ENCODE data around the gene KIF23. TPM values are rescaled to one million over a fixed set of nuclear protein-coding genes. Genes with fewer than 3 reads are reported as not detected.

KIF23 gene
- total and polyA plus RNA-seq, 4 experiments from 2014 or later: 0.20 TPM; not detected in 3

DNA sequence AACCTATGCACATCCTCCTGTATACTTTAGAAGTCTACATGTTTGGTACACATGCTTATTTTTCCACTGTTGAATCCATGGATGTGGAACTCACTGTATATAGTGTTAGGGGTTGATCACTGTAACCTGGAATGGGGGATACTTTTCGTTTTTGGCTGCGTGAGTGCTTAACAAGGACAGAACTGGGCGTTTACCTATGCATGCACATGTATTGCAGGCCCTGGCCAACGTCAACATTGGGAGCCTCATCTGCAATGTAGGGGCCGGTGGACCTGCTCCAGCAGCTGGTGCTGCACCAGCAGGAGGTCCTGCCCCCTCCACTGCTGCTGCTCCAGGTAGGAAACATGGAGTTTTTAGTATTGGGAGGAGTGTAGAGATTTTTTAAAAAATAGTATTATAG, 40.8 kb downstream of the KIF23 start:
- CTCF ChIA-PET (ENCODE audit: partially characterized antibody): interaction anchor here (5.4 to 6.5 kb wide), 2 partner anchors 8 to 12 kb away, joined by 45 to 94 read pairs; no protein-coding TSS in a partner anchor
- intact Hi-C loops (cut with micrococcal nuclease): loop anchor here (5.0 kb wide), 1 partner anchor 43 kb away; the partner anchor contains the start of gene KIF23
- no peaks in the 10 kb centered on the region for H3K27me3 Mint-ChIP-seq
- H3K4me1 Mint-ChIP-seq: peaks cover 28 to 58% (median 40%) of the 10 kb centered on the region in 4 donors
- POLR2A ChIA-PET (ENCODE audit: partially characterized antibody): interaction anchor here (1.0 to 9.4 kb wide), 4 partner anchors 11 to 643 kb away, joined by 3 to 488 read pairs (median 60); partner anchors contain the start of genes KIF23 and TLE3
- Histone ChIP-seq H3K4me3 (ENCODE audit: low read length in 2 of 2) (peak overlapping the region in 1 of 2 donors; percentile 78), H3K4me1 (ENCODE audit: insufficient read depth, low read length) (peaks cover 36% of the 10 kb centered on the region), H3K27ac (ENCODE audit: low read depth, low read length) (peak overlapping the region; percentile 92), H3K36me3 (ENCODE audit: insufficient read depth, low read length) (peaks cover 27% of the 10 kb centered on the region), H3K27me3 (ENCODE audit: insufficient read depth, low read length) (no peaks in the 10 kb centered on the region), H3K9me3 (ENCODE audit: control insufficient read depth in 1 of 2, low read length in 2 of 2) (no peaks in the 10 kb centered on the region)
- peak overlapping the region; percentile 94 to 100 (median 98) for H3K4me3 Mint-ChIP-seq
- H3K9me3 Mint-ChIP-seq: no peaks in the 10 kb centered on the region
- H3K27ac Mint-ChIP-seq: peak overlapping the region in 6 of 7 donors; percentile 25 to 98 (median 96)
- H3K36me3 Mint-ChIP-seq: peaks cover 25 to 59% of the 10 kb centered on the region in 2 donors
- DNase-seq: no peak

DNA sequence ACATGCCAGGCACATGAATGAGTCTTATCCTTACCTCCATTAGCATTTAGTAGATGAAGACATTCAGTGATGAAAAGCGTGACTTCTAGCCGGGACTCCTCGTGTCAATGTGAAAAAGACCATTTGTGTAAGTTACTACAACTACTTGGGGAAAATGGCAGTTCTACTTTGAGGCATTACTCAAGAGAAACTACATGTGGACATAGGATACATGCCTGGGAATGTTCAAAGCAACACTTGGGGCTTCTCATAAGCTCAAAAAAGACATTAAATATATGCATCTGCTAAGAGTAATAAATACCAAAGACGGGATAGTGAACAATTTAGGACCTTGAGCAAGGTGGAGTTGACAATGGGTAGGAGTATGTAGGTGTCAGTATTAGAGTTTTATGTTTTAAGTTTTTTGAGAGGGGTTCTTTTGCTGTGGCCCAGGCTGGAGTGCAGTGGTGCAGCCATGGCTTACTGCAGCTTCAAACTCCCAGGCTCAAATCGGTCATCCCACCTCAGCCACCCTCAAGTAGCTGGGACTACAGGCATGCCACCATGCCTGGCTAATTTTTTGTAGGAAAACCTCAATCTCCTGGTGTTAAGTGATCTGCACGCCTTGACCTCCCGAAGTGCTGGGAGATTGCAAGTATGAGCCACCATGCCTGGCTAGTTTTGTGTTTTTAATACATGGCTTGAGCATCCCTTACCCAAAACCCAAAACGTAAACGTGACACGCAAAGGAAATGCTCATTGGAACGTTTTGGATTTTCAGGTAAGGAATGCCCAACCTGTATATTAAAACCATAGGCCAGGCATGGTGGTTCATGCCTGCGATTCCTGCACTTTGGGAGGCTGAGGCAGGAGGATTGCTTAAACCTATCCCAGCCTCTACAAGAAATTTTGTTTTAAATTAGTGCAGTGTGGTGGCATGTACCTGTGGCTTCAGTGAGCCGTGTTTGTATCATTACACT, 42.3 kb downstream of the KIF23 start:
- H3K4me3 Mint-ChIP-seq: peak overlapping the region in 1 of 8 donors; percentile 72
- peak overlapping the region in 5 of 7 donors; percentile 48 to 98 (median 82) for H3K27ac Mint-ChIP-seq
- intact Hi-C loops (cut with micrococcal nuclease): no loop called here

GRCh38 chr15:69457304-69458280, 43.4 kb downstream of the KIF23 start:
- intact Hi-C loops (cut with micrococcal nuclease): no loop called here
- CTCF ChIA-PET (ENCODE audit: partially characterized antibody): interaction anchor here (1.3 to 1.4 kb wide), 2 partner anchors 9 to 10 kb away, joined by 5 to 6 read pairs; no protein-coding TSS in a partner anchor
- no peak for DNase-seq
- peaks cover 25 to 54% of the 10 kb centered on the region in 2 donors for H3K36me3 Mint-ChIP-seq
- no peak overlapping the region for H3K4me3 ChIP-seq (ENCODE audit: low read length in 2 of 2)
- no peaks in the 10 kb centered on the region for H3K27me3 Mint-ChIP-seq
- H3K9me3 Mint-ChIP-seq: no peaks in the 10 kb centered on the region
- H3K36me3 ChIP-seq (ENCODE audit: insufficient read depth, low read length): peaks cover 27% of the 10 kb centered on the region
- no peaks in the 10 kb centered on the region for H3K9me3 ChIP-seq (ENCODE audit: control insufficient read depth in 1 of 2, low read length in 2 of 2)
- peaks cover 32 to 66% (median 45%) of the 10 kb centered on the region in 4 donors for H3K4me1 Mint-ChIP-seq
- peak overlapping the region; percentile 15 to 94 (median 75) for H3K27ac Mint-ChIP-seq
- POLR2A ChIA-PET (ENCODE audit: partially characterized antibody): interaction anchor here (0.8 to 9.4 kb wide), 2 partner anchors 8 to 43 kb away, joined by 3 to 488 read pairs; partner anchors contain the start of gene KIF23
- H3K4me3 Mint-ChIP-seq: peak overlapping the region in 1 of 8 donors; percentile 18
- no peak overlapping the region for H3K27ac ChIP-seq (ENCODE audit: low read depth, low read length)
- H3K27me3 ChIP-seq (ENCODE audit: insufficient read depth, low read length): no peaks in the 10 kb centered on the region
- peaks cover 41% of the 10 kb centered on the region for H3K4me1 ChIP-seq (ENCODE audit: insufficient read depth, low read length)

More for the DNA sequence above, 42.3 kb downstream of the KIF23 start:
- H3K4me1 Mint-ChIP-seq: peaks cover 30 to 66% (median 44%) of the 10 kb centered on the region in 4 donors
- no peak overlapping the region for H3K27ac ChIP-seq (ENCODE audit: low read depth, low read length)
- ChIA-PET POLR2A (ENCODE audit: partially characterized antibody) (interaction anchor here (1.7 to 9.4 kb wide), 2 partner anchors 9 to 38 kb away, joined by 3 to 488 read pairs; no protein-coding TSS in a partner anchor), CTCF (ENCODE audit: partially characterized antibody) (interaction anchor here (1.3 to 6.5 kb wide), 3 partner anchors 10 to 12 kb away, joined by 5 to 45 read pairs (median 6); no protein-coding TSS in a partner anchor)
- H3K9me3 Mint-ChIP-seq: no peaks in the 10 kb centered on the region
- peaks cover 25 to 59% of the 10 kb centered on the region in 2 donors for H3K36me3 Mint-ChIP-seq
- no peaks in the 10 kb centered on the region for H3K27me3 ChIP-seq (ENCODE audit: insufficient read depth, low read length)
- no peak overlapping the region for H3K4me3 ChIP-seq (ENCODE audit: low read length in 2 of 2)
- H3K27me3 Mint-ChIP-seq: no peaks in the 10 kb centered on the region
- no peak for DNase-seq
- H3K36me3 ChIP-seq (ENCODE audit: insufficient read depth, low read length): peaks cover 27% of the 10 kb centered on the region
- H3K4me1 ChIP-seq (ENCODE audit: insufficient read depth, low read length): peaks cover 41% of the 10 kb centered on the region
- no peaks in the 10 kb centered on the region for H3K9me3 ChIP-seq (ENCODE audit: control insufficient read depth in 1 of 2, low read length in 2 of 2)

DNA sequence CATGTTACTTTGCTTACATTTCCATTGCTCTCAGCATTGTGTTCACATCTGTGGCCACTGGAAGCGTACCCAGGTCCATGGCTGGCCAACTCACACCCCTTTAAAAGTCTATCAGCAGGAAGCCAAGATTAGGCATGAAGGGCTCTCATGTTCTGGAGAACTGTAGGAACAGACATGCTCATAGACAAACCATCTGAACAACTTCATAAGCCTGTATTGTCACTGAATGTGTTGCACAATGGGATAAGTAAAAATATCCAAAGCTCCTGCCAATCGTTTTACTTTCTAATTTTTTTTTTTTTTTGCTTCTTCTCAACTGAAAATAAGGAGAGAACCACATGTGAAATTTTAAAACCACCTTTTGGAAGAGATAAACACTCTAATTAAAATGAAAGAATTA, 44.9 kb downstream of the KIF23 start:
- Mint-ChIP-seq H3K27ac (peak overlapping the region in 2 of 7 donors; percentile 37 to 94), H3K27me3 (no peaks in the 10 kb centered on the region), H3K9me3 (no peaks in the 10 kb centered on the region), H3K4me1 (peaks cover 30 to 66% (median 50%) of the 10 kb centered on the region in 4 donors), H3K4me3 (peak overlapping the region in 2 of 8 donors; percentile 39 to 52), H3K36me3 (peaks cover 18 to 42% of the 10 kb centered on the region in 2 donors)
- Histone ChIP-seq H3K27ac (ENCODE audit: low read depth, low read length) (no peak overlapping the region), H3K9me3 (ENCODE audit: control insufficient read depth in 1 of 2, low read length in 2 of 2) (no peaks in the 10 kb centered on the region), H3K4me1 (ENCODE audit: insufficient read depth, low read length) (peaks cover 44% of the 10 kb centered on the region), H3K27me3 (ENCODE audit: insufficient read depth, low read length) (no peaks in the 10 kb centered on the region), H3K36me3 (ENCODE audit: insufficient read depth, low read length) (peaks cover 27% of the 10 kb centered on the region), H3K4me3 (ENCODE audit: low read length in 2 of 2) (no peak overlapping the region)
- POLR2A ChIA-PET (ENCODE audit: partially characterized antibody): interaction anchor here (9.4 kb wide), 1 partner anchor 7 kb away, joined by 488 read pairs; no protein-coding TSS in a partner anchor
- CTCF ChIA-PET (ENCODE audit: partially characterized antibody): no interaction called here
- no peak for DNase-seq
- intact Hi-C loops (cut with micrococcal nuclease): no loop called here

DNA sequence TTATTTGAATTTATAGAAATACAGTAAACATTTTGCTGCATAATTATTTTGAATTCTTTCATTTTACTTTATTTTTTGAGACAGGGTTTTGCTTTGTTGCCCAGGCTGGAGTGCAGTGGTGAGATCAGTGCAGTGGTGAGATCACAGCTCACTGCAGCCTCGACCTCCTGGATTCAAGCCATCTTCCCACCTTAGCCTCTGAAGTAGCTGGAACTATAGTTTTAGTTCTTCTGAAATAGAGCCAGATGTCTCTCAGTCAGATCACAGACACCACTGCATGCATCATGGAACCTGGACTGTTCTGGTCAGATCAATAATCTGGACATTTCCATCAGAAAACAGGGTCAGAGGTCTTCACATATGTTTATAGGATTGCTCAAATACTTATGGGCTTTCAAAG, 46.3 kb downstream of the KIF23 start:
- Mint-ChIP-seq H3K36me3 (peaks cover 5 to 28% of the 10 kb centered on the region in 2 donors), H3K9me3 (no peaks in the 10 kb centered on the region), H3K4me3 (no peak overlapping the region), H3K4me1 (peaks cover 19 to 59% (median 38%) of the 10 kb centered on the region in 4 donors), H3K27me3 (no peaks in the 10 kb centered on the region), H3K27ac (peak overlapping the region in 3 of 7 donors; percentile 6 to 52 (median 18))
- CTCF ChIA-PET (ENCODE audit: partially characterized antibody): interaction anchor here (4.2 to 11.0 kb wide), 2 partner anchors 8 to 15 kb away, joined by 91 to 94 read pairs; partner anchors contain the start of gene RPLP1
- H3K9me3 ChIP-seq (ENCODE audit: control insufficient read depth in 1 of 2, low read length in 2 of 2): no peaks in the 10 kb centered on the region
- no peak overlapping the region for H3K4me3 ChIP-seq (ENCODE audit: low read length in 2 of 2)
- no peak overlapping the region for H3K27ac ChIP-seq (ENCODE audit: low read depth, low read length)
- intact Hi-C loops (cut with micrococcal nuclease): no loop called here
- POLR2A ChIA-PET (ENCODE audit: partially characterized antibody): interaction anchor here (11.7 kb wide), 1 partner anchor 6 kb away, joined by 488 read pairs; the partner anchor contains the start of gene RPLP1
- DNase-seq: no peak
- peaks cover 30% of the 10 kb centered on the region for H3K4me1 ChIP-seq (ENCODE audit: insufficient read depth, low read length)
- peaks cover 20% of the 10 kb centered on the region for H3K36me3 ChIP-seq (ENCODE audit: insufficient read depth, low read length)
- no peaks in the 10 kb centered on the region for H3K27me3 ChIP-seq (ENCODE audit: insufficient read depth, low read length)

DNA sequence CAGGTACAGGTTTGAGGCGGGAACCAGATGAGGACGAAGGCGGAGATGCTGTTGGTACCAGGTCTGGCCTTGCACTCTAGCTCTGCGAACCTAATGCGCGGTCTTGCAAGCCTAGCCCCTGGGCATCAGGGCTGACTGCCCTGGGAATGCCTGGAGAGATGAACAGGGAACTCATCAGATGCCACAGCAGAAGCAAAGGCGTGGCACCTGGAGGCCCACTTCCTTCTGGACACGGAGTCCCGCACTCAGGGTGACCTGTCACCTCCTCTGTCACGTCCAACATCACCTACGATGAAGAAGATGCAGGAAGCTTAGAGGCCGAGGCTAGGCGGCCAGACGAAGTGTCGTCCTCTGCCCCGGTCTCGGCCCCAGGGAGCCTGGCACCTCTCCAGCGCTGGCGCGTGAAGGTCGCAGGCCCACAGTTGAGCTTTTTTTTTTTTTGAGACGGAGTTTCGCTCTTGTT, 47.9 kb downstream of the KIF23 start:
- H3K27ac Mint-ChIP-seq: peak overlapping the region in 6 of 7 donors; percentile 89 to 99 (median 95)
- H3K4me1 ChIP-seq (ENCODE audit: insufficient read depth, low read length): peaks cover 38% of the 10 kb centered on the region
- peak overlapping the region in 1 of 2 donors; percentile 76 for H3K4me3 ChIP-seq (ENCODE audit: low read length in 2 of 2)
- H3K36me3 Mint-ChIP-seq: peaks cover 0 to 12% of the 10 kb centered on the region in 2 donors
- intact Hi-C loops (cut with micrococcal nuclease): loop anchor here (1.0 kb wide), 1 partner anchor 9 kb away; no protein-coding TSS in a partner anchor
- no peaks in the 10 kb centered on the region for H3K27me3 Mint-ChIP-seq
- peaks cover 19 to 57% (median 31%) of the 10 kb centered on the region in 4 donors for H3K4me1 Mint-ChIP-seq
- CTCF ChIA-PET (ENCODE audit: partially characterized antibody): interaction anchor here (0.7 to 11.0 kb wide), 17 partner anchors 9 to 1260 kb away, joined by 3 to 94 read pairs (median 4); partner anchors contain the start of genes KIF23 and RPLP1
- no peaks in the 10 kb centered on the region for H3K9me3 ChIP-seq (ENCODE audit: control insufficient read depth in 1 of 2, low read length in 2 of 2)
- H3K27ac ChIP-seq (ENCODE audit: low read depth, low read length): peak overlapping the region; percentile 80
- peaks cover 6% of the 10 kb centered on the region for H3K36me3 ChIP-seq (ENCODE audit: insufficient read depth, low read length)
- POLR2A ChIA-PET (ENCODE audit: partially characterized antibody): interaction anchor here (0.6 to 11.7 kb wide), 9 partner anchors 7 to 1067 kb away, joined by 3 to 488 read pairs (median 7); partner anchors contain the start of genes RPLP1 and TLE3
- H3K9me3 Mint-ChIP-seq: no peaks in the 10 kb centered on the region
- DNase-seq: no peak
- peak overlapping the region; percentile 88 to 95 (median 92) for H3K4me3 Mint-ChIP-seq
- no peaks in the 10 kb centered on the region for H3K27me3 ChIP-seq (ENCODE audit: insufficient read depth, low read length)

Data from CD4-positive, alpha-beta memory T cell (primary cell).